Femur (tissue), 1 donor: Measurements from ENCODE around the gene CNDP2.

Source experiments
- DNase-seq: peaks from one replicate; pipeline ENCODE4 v3.0.0-alpha.2; 2017

Gene CNDP2

DNA sequence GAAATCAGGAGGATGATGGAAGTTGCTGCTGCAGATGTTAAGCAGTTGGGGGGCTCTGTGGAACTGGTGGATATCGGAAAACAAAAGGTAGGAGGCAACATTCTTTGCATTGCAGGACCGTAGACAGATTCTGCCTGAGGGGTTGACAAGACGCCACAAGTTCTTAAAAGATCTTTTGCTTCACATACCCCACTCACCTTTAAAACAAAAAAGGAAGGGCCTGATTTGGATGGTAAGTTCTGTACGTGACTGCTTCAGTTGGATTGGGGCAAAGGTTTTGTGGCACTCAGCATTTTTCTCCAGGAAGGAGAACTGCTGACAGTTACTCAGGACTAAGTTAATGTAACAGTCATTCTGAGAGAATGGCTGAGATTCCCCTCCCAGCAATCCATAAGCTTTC lies 5.2 kb downstream of the CNDP2 start:
- DNase-seq = no peak

DNA sequence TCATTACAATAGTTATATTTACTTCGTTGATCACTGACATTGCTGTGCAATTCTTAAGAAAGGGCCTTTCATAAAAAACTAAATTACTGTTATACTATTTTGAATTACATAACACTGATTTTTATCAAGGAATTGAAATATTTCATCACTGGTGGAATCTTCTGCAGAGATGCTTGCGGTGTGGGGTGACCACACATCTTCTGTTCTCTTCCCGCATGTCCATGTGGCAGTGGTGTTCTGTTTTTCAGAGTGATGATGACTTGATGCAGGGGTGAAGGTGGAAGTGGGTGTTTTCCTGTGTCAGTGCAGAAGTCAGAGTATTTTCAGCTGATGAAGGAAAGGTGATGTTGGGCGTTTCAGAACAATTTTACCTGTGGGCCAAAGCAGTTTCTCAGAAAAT lies 7.0 kb downstream of the CNDP2 start:
- no peak for DNase-seq

DNA sequence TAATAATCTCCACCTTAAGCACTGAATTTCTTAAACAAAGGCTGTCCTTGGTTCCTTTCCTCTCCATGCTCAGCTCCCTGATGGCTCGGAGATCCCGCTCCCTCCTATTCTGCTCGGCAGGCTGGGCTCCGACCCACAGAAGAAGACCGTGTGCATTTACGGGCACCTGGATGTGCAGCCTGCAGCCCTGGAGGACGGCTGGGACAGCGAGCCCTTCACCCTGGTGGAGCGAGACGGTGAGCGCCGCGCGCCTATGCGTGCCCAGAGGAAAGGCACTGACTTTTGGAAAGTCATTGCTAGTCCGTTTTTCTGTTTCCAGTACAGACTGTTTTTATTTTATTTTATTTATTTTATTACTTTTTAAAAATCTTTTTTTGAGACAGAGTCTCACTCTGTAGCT lies 9.6 kb downstream of the CNDP2 start:
- no peak for DNase-seq

DNA sequence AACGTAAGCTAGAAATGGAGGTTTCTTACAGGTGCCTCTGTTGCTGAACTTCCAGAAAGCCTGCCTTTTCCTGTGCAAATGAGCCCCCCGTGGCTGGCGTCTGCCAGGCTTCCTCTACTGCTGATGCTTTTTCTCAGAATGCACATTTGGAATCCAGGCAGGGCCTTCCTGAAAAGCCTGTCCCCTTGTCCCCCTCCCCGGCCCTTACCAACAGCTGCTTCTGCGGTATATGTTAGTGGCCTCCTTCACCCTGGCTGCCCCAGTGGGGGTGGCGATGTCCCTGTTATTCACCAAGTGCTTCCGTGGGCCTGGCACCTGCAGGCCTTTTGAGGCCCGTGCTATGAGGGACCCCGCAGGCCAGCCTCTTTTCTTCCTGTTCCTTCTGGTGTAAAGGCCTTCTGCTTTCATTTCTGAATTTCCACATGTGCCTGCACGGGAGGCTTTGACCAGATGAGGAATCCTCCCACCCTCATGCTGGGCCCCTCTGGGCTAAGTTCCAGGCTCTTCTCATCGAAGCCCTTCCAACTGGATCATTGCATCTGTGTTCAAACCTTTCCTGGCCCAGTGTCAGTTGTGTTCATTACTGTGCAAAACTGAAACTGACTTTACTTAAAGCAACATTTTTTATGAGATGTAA lies 10.4 kb downstream of the CNDP2 start:
- DNase-seq = peak; percentile 93

DNA sequence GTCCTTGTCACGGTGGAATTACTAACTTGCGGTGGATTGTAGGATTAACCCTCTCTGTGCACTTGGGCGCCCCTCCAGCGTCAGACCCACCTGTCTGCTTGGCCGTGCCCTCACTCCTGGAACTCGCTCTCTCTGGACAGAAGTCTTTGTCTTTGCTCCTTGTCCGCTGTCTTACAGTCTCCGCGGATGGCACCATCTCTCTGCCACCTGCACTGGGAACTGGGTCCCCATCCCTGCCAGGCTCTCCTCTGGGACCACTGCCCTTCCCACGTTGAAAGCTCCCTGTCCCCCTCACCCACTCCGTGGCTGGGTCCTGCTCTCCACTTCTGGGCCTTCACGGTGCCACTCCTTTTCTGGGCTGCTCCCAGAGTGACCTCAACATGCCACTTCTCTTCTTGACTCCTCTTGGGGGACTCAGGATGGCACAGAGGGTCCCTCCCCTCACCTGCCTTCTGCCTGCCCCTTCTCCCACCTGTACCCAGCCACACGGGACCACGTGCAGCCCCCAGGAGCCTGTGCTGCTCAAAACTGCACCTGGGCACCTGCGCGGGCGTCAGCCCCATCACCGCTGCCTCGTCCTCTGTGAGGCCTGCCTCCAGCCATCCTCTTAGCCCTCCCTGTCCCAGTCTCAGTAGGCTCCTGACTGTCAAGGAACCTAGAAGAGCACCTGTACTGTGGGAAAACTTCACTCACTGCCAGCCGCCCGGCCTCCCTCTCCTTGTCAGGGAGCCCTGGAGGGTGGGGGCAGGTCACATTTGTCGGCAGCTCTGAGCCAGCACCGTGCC lies 11.1 kb downstream of the CNDP2 start:
- DNase-seq = no peak

DNA sequence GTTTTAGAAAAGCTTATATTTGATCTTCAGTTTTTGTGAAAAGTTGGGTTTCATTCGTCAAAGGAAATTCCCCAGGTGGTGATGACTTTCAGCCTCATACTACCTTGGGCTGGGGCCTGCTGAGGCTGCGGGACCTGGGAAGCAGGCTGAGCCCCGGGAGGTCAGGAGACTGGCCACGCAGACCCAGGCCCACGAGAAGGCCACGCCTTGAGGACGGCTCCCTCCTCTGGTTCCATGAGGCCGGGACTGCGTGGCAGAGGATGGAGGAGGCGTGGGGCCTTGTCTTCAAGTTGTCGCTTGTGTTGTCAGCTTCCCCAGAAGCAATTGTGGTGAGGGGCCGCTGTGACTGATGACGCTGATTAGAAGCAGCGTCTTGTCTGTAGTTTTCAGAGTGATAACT lies 11.8 kb downstream of the CNDP2 start:
- DNase-seq = no peak

DNA sequence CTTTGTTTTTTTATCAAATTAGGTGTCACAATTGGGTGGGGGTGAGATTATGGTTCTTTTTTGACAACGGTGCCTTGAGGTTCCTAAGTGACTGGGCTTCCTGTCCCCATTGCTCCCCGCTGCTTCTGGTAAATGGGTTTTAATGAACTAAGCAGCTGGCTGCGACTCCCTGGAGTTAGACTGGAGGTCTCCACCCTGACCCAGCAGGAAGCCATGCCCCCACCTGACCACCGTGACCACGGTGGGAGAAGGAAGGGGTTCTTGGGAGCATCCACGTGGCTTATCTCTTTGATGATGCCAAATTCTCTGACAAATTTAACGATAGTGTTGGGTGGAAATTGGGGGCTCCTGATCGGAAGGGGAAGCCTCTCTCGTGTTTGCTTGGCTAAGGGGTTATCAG lies 12.2 kb downstream of the CNDP2 start:
- DNase-seq = no peak

DNA sequence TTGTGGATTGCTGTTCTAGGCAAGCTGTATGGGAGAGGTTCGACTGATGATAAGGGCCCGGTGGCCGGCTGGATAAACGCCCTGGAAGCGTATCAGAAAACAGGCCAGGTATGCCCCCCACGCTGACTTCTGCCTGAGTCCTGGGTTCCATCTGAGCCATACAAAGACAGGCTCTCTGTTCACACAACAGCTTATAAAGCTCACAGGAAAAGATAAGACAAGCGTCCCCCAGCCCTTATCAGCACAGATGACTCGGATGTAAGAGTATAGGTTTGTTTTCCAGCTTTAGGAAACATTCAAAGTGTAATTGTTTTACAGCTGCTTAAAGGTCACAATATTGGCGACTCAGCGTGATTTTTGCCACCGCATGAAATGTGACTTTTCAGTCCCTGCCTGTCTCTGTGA lies 12.7 kb downstream of the CNDP2 start:
- DNase-seq = no peak

DNA sequence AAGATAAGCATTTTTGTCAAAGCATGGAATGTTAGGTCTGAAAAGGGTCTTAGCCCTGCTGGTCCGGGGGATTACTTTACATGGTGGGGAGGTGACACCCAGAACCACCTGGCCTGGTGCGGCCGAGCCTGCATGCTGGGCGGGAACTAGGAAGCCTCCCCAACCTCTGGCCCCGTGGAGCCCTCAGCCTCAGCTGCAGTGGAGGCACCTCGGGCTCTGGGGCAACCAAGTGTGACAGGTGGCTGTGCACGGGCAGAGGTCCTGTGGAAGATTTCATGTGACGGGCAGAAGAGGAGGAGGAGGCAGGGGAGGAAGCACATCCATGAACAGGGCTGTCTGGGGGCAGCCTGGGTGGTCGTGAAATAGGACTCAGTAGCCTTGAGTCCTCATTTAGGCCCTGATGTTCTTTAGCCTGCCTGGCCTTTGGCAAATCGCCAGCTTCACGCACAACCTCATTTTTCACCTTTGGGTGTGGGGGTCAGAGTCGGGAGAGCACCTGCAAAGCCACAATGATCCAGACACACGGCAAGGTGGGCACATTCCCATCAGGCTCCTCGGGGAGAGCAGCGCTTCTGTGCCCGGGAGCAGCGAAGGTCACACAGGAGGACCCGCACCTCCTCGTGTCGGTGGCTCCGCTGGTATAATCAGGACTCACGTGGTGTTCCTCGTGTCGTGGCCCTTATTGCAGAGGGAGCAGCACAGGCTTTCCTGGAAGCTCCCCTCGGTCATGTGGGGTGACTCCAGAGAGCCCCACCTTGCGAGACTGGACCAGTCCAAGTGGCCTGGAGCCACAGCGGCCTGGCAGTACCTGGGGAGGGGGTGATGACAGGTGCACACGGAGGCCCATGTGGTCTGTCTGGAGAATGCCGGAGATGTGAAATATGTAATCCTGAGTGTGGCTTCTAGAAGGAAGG lies 13.9 kb downstream of the CNDP2 start:
- DNase-seq = no peak

DNA sequence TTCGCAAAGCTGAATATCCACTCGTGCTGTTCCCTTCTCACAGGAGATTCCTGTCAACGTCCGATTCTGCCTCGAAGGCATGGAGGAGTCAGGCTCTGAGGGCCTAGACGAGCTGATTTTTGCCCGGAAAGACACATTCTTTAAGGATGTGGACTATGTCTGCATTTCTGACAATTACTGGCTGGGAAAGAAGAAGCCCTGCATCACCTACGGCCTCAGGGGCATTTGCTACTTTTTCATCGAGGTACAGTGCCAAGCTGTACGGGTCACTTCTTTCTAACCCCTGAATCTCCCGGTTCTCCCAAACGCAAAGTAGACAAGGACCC lies 14.6 kb downstream of the CNDP2 start:
- DNase-seq = no peak

DNA sequence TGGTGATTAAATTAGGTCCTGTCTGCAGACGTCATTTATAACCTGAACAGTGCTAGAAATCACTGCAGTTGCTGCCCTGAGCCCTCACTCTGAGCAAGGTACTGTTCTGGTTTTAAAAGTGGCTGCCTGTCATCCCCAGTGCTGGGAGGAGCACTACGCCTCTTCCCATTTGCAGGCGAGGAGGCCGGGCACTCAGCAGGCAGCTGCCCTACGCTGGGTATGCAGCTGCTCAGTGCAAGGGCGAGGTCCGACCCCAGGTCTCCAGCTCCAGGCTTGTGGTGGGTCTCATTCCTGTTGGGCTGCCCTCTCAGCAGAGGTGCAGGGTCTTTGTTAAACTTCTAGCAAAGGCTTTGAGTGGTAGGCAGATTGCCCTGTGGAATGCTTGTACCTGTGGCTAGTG lies 15.7 kb downstream of the CNDP2 start:
- DNase-seq = peak; percentile 10

DNA sequence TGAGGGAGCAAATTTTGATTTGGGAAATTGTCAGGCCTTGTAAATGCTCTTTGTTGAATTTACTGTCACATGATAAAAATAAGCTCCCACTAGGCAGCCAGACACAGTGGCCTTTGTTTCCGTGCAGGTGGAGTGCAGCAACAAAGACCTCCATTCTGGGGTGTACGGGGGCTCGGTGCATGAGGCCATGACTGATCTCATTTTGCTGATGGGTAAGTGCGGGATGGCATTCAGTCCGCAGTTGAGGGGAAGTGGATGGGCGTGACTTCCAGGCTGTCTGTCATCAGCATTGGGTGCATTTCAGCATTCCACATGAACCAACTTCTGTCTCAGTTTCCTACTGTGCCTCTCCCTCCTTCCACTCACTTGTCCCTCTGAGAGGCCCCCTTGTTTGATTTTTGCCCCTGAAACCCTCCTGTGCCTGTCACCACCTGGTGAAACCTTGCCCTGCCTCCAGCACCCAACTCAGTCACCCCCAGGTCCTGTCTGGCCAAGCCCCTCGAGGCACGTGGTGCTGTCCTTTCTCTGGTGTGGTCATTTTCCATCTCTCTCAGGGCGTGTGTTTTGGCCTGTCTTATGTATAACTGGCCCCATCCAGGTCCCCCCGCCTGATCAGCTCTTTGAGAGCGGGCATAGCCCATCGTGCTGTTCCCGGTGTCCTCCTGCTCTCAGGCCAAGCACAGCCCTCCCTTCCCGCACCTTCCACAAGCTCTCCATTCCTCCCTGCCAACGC lies 16.3 kb downstream of the CNDP2 start:
- DNase-seq = peak; percentile 4

DNA sequence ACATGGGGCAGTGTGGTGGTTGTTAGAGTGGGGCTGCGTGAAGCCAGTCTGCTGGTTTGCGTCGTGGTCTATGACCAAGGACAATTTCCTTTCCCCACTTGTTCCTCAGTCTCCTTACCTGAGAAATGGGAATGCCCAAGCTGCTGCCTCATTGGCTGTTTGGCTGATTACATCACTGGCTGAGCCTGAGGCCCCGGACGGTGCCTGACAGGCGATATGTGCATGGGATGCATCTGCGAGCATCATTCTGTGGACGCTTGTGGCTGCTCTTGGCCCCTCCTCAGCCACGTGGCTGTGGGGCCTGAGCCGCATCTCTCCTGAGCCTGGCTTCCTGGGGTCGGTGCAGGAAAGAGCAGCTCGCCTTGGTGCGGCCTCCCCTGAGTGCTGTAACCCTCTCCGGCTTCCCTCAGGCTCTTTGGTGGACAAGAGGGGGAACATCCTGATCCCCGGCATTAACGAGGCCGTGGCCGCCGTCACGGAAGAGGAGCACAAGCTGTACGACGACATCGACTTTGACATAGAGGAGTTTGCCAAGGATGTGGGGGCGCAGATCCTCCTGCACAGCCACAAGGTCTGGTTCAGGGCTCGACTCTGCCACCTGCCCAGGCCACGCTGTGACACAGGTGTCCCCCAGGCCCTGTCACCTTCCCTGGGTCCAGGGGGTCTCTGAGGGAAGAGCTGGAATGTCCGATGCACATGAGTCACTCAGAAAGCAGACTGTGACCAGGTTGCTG lies 17.2 kb downstream of the CNDP2 start:
- peak; percentile 10 for DNase-seq

DNA sequence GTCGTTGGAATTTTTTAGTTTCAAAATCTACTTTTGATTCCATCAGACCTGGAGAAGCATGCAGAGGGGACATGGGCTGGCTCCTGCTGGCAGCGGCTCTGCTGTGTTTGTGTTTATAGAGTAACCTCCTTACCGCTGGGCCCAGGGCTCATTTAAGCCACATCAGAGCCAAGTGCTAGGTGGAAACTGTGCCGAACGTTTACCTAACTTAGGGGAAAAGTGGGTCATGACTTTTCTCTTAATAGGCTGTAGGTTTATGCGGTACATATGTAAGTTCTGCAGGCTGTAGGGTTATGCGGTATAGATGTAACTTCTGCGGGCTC lies 17.7 kb downstream of the CNDP2 start:
- peak; percentile 4 for DNase-seq

DNA sequence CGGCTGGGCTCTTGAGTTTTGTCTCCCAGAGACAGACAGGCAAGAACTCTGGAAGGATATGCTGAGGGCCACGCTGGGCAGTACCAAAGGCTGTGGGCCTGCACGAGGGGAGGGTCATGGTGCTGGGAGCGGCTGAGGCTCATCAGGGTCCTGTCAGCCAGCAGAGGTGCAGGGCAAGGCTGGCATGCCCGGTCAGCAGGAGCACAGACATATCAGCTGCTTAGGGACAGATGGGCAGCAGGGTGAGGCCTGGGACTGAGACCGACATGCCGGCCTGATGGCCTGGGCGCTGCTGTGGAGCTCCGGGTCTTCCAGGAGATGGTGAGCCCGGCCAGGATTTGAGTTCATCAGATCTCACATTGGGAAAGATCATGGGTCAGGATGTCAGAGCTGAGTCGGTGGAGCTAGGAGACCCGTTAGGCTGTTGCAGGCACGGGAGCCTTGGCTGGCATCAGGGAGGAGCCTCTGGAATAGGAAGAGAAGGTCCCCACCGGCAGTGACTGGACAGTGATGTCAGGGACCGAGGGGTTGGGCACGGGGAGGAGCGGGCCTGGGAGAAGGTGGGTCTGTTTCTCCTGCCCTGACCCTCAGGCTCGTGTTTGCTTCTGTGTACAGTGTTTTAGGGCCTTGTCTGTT lies 18.8 kb downstream of the CNDP2 start:
- DNase-seq = peak; percentile 13

DNA sequence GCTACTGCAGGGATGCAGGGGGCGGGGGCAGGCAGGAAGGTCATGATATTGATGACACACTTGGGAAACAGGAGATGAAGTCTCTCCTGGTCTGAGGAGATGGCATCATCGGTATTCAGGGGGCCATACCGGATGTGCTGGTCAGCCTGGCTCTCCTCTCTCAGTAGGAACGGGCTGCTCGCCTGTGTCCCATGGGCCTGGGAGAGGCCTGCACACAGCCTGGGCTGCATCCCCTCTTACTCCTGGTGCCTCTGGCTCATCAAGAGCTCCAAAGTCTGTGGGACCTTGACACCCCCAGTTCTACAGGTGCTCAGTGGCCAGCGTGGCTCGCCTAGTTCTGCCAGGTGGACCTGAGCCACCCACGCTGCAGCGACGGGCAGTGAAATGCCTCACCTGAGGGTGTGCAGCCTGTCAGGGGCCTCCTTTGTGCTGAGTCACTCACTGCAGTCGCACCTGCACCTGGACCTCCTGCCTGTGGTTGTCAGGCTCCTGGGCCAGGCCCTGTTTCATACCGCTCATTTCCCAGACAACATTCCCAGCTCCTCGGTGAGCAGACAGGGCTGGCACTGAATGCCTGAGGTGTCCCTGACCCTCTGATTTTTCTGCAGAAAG lies 19.6 kb downstream of the CNDP2 start:
- DNase-seq = no peak

DNA sequence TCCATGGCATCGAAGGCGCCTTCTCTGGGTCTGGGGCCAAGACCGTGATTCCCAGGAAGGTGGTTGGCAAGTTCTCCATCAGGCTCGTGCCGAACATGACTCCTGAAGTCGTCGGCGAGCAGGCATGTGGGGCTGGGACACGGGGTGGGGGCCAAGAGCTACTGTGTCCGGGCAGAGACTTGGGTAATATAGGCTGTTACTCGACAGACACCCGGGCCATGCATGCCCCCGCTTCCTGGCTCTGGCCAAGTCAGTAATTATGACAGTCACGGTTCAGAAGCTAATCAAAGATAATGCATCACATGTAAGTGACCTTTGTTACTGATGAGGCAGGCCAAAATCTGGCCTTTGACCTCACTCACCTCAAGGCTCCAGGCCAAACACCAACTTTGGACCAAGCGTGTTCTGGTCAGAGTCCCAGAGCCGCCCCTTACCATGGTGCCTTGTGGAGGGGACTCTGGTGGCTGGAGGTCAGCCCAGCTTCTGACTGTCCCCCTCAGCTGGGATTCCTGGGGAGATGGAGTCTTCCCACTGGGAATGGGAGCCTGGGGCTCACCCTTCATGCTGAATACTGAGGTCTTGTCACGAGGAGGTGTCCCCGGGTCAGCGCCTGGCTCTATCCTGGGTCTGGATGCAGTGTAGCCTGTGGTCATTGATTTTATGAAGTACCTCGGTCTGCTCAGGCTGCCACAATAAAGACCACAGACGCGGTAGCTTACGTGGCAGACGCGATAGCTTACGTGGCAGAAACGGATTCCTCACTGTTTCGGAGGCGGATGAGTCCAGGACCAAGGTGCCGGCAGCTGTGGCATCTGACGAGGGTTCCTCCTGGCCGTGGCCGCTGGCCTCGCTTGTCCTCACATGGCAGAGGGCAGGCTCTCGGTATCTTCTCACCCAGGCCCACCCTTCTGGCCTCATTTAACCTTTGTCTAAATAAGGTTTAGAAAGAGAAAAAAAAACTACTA lies 20.4 kb downstream of the CNDP2 start:
- DNase-seq = no peak

DNA sequence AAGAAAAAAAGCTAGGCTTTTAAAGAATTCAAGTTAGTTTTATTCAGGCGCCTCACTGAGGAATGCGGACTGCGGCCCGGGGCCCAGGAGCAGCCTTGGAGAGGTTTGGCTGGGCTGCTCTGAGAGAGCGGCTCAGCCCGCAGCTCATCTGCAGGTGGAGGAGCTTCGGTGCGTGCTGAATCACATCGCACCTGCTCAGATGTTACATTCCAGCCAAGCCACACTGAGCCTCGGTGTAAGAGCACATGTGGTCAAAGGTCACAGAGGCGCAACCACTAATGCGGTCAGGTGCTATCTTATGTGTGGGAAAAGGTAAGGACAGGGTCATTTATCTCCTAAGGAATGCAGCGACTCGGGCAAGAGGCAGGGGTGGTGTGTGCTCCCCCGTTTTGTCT lies 21.1 kb downstream of the CNDP2 start:
- peak; percentile 3 for DNase-seq

DNA sequence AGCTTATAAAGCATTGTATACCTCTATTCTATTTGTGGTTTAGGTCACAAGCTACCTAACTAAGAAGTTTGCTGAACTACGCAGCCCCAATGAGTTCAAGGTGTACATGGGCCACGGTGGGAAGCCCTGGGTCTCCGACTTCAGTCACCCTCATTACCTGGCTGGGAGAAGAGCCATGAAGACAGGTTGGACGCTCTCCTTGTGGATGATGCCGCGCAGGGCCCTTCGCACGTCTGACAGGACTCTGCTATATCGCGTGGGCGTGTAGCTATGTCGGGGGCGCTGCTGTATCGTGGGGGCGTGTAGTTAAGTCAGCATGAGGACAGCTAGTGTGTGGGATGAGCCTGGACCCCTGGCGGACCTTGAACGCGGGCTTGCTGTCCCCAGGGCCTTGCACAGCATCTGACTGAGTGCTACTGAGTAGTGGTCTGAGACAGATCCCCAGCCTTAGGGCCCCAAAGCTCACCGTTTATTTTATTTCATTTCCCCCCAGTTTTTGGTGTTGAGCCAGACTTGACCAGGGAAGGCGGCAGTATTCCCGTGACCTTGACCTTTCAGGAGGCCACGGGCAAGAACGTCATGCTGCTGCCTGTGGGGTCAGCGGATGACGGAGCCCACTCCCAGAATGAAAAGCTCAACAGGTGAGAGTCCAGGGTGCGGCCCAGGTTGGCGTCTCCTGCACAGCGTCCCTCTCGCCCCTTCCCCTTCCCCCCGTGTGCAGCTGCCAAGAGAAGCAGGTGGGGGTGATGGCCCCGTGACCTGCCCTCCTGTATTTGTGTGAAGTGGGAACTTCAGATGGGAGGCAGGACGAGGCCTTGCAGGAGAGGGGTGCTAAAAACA lies 22.5 kb downstream of the CNDP2 start:
- peak; percentile 9 for DNase-seq
